WI38 (cell line): Measurements from ENCODE around the gene ERG.

Source experiments
- H3K4me3 ChIP-seq: 2 replicates; pipeline ENCODE4 v1.5.1; 2011; ENCODE audit warnings: low read depth, mild to moderate bottlenecking, control low read depth, low read length
- CTCF ChIP-seq: IDR thresholded peaks from 2 replicates; pipeline ENCODE4 v1.5.1; 2012; ENCODE audit warnings: low read depth, mild to moderate bottlenecking, control low read depth, low read length

The ERG gene

GRCh38 chr21:38499296-38499695 is 1.0 kb upstream of the ERG start:
- TF ChIP-seq CTCF = no peak
- no peak overlapping the region for H3K4me3 ChIP-seq

DNA sequence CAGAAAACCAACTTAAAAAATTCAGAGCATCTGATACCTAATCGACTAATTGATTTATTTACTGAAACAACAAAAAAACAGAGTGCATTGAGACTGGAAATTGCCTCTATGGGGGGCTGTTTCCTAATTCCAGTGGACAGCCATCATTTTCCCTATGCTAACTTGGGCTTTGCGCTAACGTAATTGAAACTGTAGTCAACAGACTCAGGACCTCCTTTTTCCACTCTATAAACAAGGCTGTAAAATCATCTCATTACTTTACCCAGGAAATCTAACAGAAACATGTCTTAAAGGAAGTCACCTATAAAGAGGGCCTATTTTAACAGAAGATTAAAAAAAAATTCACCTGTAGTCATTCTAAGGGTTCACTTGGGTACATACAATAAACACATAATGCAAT is 2.1 kb downstream of the ERG start:
- no peak overlapping the region for H3K4me3 ChIP-seq
- TF ChIP-seq CTCF = no peak

GRCh38 chr21:38495696-38496095 is 2.6 kb downstream of the ERG start:
- H3K4me3 ChIP-seq = no peak overlapping the region
- no peak for TF ChIP-seq CTCF

DNA sequence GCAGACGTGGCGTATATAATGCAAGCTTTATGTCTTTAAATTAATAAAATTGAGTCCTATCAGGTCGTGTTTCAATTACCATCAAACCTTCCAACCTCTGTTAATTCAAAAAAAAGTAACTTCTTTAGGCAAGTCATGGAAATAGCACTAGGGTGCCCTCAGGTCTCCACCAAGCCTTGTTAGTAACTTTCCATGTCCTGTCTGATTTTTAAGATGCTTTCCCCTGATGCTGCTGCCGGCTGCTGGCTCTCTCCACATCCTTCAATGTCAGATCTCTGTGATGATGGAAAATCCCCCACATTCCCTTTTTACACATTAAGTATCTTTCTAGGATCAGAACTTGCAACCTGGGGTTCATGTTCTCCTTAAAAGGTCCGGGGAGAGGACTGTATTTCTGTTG is 3.0 kb downstream of the ERG start:
- TF ChIP-seq CTCF = no peak
- H3K4me3 ChIP-seq = no peak overlapping the region

GRCh38 chr21:38494703-38495102 is 3.6 kb downstream of the ERG start:
- no peak overlapping the region for H3K4me3 ChIP-seq
- no peak for TF ChIP-seq CTCF

- no peak for TF ChIP-seq CTCF
- H3K4me3 ChIP-seq = no peak overlapping the region
Measured at GRCh38 chr21:38494251-38494642, 4.0 kb downstream of the ERG start.

- no peak overlapping the region for H3K4me3 ChIP-seq
- TF ChIP-seq CTCF = no peak
Measured at GRCh38 chr21:38493549-38494250, 4.6 kb downstream of the ERG start.
